ENCODE measurements around the gene MARCHF10. TPM values are rescaled to one million over a fixed set of nuclear protein-coding genes. Genes with fewer than 3 reads are reported as not detected.

MARCHF10 gene
- total RNA-seq, 1 donor: under 0.01 TPM

DNA sequence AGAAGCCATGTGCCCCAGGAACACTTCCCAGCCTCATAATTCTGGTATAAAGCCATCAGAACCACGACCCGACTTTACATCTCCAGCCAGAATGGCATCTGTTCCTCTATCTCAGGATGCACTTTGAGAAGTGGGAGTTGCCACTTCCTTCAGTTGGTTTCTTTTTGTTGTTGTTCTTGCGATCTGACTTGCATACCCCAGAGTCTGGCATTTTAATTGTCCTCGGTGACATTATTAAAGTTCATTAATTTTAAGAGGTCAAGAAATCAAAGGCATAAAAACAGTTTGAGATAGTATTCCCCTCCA is 13.5 kb downstream of the MARCHF10 start:
- no peak for TF ChIP-seq CTCF (IDR thresholded peaks at IDR 0.05; ENCODE audit: insufficient read depth, low read depth, low read length)
- no peak for DNase-seq (ENCODE audit: low read depth)
- no peak overlapping the region for H3K4me3 ChIP-seq (ENCODE audit: low read depth, low read length)

DNA sequence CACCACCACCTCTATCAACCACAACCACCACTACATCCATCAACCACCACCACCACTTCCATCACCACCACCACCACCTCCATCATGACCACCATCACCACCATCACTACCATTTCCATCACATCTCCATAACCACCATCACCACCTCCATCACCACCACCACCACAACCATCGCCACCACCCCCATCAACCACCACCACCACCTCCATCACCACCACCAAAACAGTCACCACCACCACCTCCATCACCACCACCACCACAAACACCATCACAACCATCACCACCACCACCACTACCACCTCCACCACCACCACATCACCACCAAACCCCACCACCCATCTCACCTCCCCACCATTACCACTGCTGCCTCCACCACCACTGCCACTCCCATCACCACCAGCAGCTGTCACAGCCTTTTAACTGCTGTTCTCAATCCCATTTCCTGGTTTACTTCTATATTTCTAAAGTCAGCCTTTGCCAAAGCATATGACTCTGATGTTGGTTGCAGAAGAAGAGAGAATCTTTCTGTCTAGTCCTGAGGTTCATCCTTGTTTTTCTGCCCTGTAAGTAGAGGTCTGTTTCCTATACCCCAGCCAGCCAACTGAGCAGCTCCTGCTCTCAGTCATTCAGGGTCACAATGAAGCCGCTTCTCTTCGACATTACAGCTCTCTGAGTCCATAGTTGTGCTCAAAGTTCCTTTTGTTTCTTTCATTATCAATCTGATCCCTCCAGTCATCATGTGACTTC is 14.0 kb downstream of the MARCHF10 start:
- DNase-seq (ENCODE audit: low read depth): no peak
- TF ChIP-seq CTCF (IDR thresholded peaks at IDR 0.05; ENCODE audit: insufficient read depth, low read depth, low read length): no peak
- no peak overlapping the region for H3K4me3 ChIP-seq (ENCODE audit: low read depth, low read length)

- no peak for DNase-seq (ENCODE audit: low read depth)
- no peak for TF ChIP-seq CTCF (IDR thresholded peaks at IDR 0.05; ENCODE audit: insufficient read depth, low read depth, low read length)
- no peak overlapping the region for H3K4me3 ChIP-seq (ENCODE audit: low read depth, low read length)
These were observed 15.7 kb downstream of the MARCHF10 start for GRCh38 chr17:62792447-62792800.

GRCh38 chr17:62791767-62792446 is 16.2 kb downstream of the MARCHF10 start:
- TF ChIP-seq CTCF (IDR thresholded peaks at IDR 0.05; ENCODE audit: insufficient read depth, low read depth, low read length): no peak
- peak; percentile 93 for DNase-seq (ENCODE audit: low read depth)
- no peak overlapping the region for H3K4me3 ChIP-seq (ENCODE audit: low read depth, low read length)

DNA sequence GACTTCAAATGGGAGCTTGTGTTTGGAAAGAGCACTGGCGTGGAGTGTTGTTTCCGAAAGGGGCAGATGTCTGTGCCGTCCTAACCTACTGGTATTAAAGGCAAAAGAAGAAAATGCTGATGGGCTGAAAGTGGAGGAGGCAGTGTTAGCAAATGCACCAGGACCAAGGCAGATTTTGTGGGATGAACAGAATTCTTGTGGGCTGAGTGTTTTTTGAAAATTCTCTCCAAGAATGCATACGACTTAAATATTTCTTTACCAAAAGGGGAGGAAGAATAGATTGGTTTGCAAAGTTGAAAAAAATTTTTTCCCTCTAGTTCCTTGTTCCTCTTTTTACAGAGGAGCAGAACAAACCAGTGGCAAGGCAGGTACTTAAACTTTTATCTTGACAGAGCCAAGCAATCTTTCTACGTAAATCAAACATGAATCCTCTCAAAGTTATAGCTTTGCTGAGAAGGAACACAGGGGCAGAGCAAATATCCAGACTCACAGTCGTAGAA is 16.8 kb downstream of the MARCHF10 start:
- no peak for TF ChIP-seq CTCF (IDR thresholded peaks at IDR 0.05; ENCODE audit: insufficient read depth, low read depth, low read length)
- peak; percentile 90 for DNase-seq (ENCODE audit: low read depth)
- peak overlapping the region; percentile 31 for H3K4me3 ChIP-seq (ENCODE audit: low read depth, low read length)

DNA sequence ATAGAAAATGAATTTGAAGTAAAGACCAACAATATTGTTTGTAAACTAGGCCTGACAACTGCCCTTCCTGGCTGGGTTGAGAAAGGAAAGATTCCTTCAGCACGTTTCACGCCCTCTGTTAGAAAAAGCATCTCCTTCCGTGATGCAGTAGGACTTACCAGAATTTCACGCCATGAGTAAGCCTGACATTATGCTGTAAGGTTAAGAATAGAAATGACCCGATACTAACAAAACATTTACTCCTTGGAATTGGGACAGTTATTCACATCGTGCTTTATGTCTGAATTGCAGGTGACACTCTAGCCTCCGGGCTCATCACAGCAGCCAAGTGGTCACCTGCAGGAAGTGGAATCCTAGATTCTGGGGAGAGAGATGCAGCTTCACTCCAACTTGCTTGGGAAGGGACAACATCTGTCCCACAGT is 17.5 kb downstream of the MARCHF10 start:
- H3K4me3 ChIP-seq (ENCODE audit: low read depth, low read length): peak overlapping the region; percentile 31
- DNase-seq (ENCODE audit: low read depth): peak; percentile 83
- no peak for TF ChIP-seq CTCF (IDR thresholded peaks at IDR 0.05; ENCODE audit: insufficient read depth, low read depth, low read length)

All from fibroblast of villous mesenchyme (primary cell).